Testis (tissue), 3 donors: ENCODE results near the gene TTLL5. TPM values are rescaled to one million over a fixed set of nuclear protein-coding genes. Genes with fewer than 3 reads are reported as not detected.

Experiments
- DNase-seq: peaks from one replicate; pipeline ENCODE4 v3.0.0-alpha.2; 2019
- H3K27ac ChIP-seq, 2 donors: fragments of 200-600 bp; sonication (generic); one replicate each; pipeline ENCODE4 v1.5.1; 2019
- H3K27me3 ChIP-seq: fragments of 200-600 bp; sonication (generic); one replicate; pipeline ENCODE4 v1.5.1; 2019
- H3K36me3 ChIP-seq: fragments of 200-600 bp; sonication (generic); one replicate; pipeline ENCODE4 v1.5.1; 2017; ENCODE audit warnings: low read depth; ENCODE audit errors: missing control alignments
- H3K4me1 ChIP-seq: fragments of 200-600 bp; sonication (generic); one replicate; pipeline ENCODE4 v1.5.1; 2019
- H3K4me3 ChIP-seq, 2 donors: fragments of 200-600 bp; sonication (generic); one replicate each; pipeline ENCODE4 v1.5.1; 2017 to 2019
- H3K9me3 ChIP-seq: fragments of 200-600 bp; sonication (generic); one replicate; pipeline ENCODE4 v1.5.1; 2017
- POLR2A ChIP-seq: fragments of 450-650 bp; IDR thresholded peaks from one replicate; pipeline ENCODE4 v1.6.1; 2017; ENCODE audit warnings: antibody characterized with exemption, mild to moderate bottlenecking, moderate library complexity
- WGBS, 2 donors: methylation state at CpG; one replicate each; pipeline ENCODE4 v1.1.5; 2018; 5-methylcytosine and 5-hydroxymethylcytosine counted together
- intact Hi-C: fragments of 100-400 bp; cut with DNase I; formaldehyde crosslinking; loops from one replicate; pipeline ENCODE4 v1.15.1; 2023; ENCODE audit warnings: low total_unique reads
- polyA plus RNA-seq: library from polyadenylated mRNA; stranded (reverse); fragments of 350-450 nt; fragmentation: Illumina TruSeq; extraction: RNeasy Lipid Tissue Mini Kit (QIAGEN cat#74804); gene quantifications from one replicate; pipeline ENCODE4 v1.2.3, GENCODE V29; 2014; ENCODE audit warnings: low read depth, low replicate concordance; ENCODE audit not compliant: insufficient read depth
- total RNA-seq, 2 donors: library from RNA; depleted of rRNA; stranded (reverse); fragments of >200 nt; gene quantifications; one replicate each; pipeline ENCODE4 v1.2.3, GENCODE V29; 2016
- TF ChIP-seq, protein P1 (sequence below), 3 experiments: fragments of 450-650 bp in 2 of 3; fragments of 200-600 bp in 1 of 3; sonication (generic) in 1 of 3; IDR thresholded peaks; one replicate each; pipeline ENCODE4 v1.5.1; 2016 to 2019; ENCODE audit warnings: antibody characterized with exemption in 3 of 3, mild to moderate bottlenecking in 2 of 3, moderate library complexity in 1 of 3

Gene TTLL5
- total and polyA plus RNA-seq, 3 donors from 2014 or later = 112 to 318 (median 155) TPM

GRCh38 chr14:75906680-75907280 is 245.7 kb downstream of the TTLL5 start:
- Histone ChIP-seq H3K4me1 (peaks cover 15% of the 10 kb centered on the region), H3K27me3 (no peaks in the 10 kb centered on the region), H3K4me3 (no peak overlapping the region), H3K27ac (no peak overlapping the region), H3K9me3 (no peaks in the 10 kb centered on the region), H3K36me3 (no peaks in the 10 kb centered on the region)
- intact Hi-C loops = loop anchor here (10.0 kb wide), 1 partner anchor 68 kb away; no protein-coding TSS in a partner anchor
- DNase-seq = peak; percentile 82
- TF ChIP-seq POLR2A = no peak
- TF ChIP-seq, protein P1, sequence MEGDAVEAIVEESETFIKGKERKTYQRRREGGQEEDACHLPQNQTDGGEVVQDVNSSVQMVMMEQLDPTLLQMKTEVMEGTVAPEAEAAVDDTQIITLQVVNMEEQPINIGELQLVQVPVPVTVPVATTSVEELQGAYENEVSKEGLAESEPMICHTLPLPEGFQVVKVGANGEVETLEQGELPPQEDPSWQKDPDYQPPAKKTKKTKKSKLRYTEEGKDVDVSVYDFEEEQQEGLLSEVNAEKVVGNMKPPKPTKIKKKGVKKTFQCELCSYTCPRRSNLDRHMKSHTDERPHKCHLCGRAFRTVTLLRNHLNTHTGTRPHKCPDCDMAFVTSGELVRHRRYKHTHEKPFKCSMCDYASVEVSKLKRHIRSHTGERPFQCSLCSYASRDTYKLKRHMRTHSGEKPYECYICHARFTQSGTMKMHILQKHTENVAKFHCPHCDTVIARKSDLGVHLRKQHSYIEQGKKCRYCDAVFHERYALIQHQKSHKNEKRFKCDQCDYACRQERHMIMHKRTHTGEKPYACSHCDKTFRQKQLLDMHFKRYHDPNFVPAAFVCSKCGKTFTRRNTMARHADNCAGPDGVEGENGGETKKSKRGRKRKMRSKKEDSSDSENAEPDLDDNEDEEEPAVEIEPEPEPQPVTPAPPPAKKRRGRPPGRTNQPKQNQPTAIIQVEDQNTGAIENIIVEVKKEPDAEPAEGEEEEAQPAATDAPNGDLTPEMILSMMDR (IDR thresholded peaks at IDR 0.05) = peak; percentile 84 to 98 (median 87)
- WGBS, 2 donors = 54 to 60% methylated on average over 4 of the region's 4 CpGs

DNA sequence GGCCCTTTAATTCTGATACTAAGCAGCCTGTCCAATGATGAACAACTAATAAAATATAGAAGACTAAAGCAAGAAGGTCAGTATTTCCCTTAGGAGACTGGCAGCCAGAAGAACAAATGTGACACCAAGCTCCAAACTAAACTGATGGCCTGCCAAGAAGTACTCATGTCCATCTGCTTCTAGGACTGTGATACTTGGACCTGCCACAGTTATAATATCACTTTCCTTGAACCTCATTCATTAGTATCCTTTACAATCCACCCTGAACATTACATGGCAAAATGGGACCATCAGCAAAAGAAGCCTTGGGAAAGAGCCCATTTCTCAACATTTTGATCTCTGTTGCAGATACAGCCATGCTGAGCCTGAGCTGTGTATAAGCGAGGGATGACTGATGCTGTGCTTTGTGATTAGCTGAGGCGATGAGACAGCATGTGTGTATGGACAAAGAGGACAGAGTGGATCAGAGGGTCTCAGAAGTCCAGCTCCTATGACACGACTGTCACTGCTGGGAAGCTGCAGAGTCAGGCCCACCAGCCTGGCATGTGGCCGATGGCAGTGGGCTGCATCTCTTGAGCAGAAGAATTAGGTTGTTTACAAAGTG is 246.8 kb downstream of the TTLL5 start:
- H3K27me3 ChIP-seq = no peaks in the 10 kb centered on the region
- DNase-seq = no peak
- H3K9me3 ChIP-seq = no peaks in the 10 kb centered on the region
- no peak overlapping the region for H3K27ac ChIP-seq
- no peaks in the 10 kb centered on the region for H3K36me3 ChIP-seq
- no peak for TF ChIP-seq POLR2A
- TF ChIP-seq, protein P1 (IDR thresholded peaks at IDR 0.05) = no peak
- H3K4me1 ChIP-seq = peaks cover 15% of the 10 kb centered on the region
- intact Hi-C loops = loop anchor here (10.0 kb wide), 1 partner anchor 67 kb away; no protein-coding TSS in a partner anchor
- H3K4me3 ChIP-seq = no peak overlapping the region
- WGBS, 2 donors = 90 to 96% methylated on average over 4 of the region's 4 CpGs

DNA sequence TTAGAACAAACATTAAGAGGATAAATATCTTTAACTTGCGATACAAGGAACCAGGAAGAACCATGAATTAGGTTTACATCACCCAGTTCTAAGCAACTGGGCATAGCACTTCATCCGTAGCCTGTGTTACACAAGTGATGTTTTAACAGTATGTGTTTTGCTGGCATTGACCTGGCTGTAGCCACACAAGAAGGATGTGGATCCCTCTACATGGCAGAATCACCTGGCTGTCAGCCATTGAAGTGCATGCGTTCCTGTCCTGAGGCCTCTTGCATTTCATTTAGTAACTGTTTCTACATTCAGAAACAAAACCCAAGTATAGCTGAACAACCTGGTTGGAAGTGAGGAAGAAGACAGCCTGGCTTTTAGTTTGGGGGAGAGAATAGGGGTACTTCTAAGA is 248.6 kb downstream of the TTLL5 start:
- Histone ChIP-seq H3K27ac (no peak overlapping the region), H3K9me3 (no peaks in the 10 kb centered on the region), H3K27me3 (no peaks in the 10 kb centered on the region), H3K36me3 (no peaks in the 10 kb centered on the region), H3K4me3 (no peak overlapping the region), H3K4me1 (peaks cover 15% of the 10 kb centered on the region)
- DNase-seq = no peak
- 79 to 95% methylated on average over 3 of the region's 3 CpGs for WGBS, 2 donors
- TF ChIP-seq, protein P1 (IDR thresholded peaks at IDR 0.05) = no peak
- no peak for TF ChIP-seq POLR2A
- intact Hi-C loops = loop anchor here (10.0 kb wide), 1 partner anchor 65 kb away; no protein-coding TSS in a partner anchor

GRCh38 chr14:75910048-75910447 is 249.0 kb downstream of the TTLL5 start:
- Histone ChIP-seq H3K27me3 (no peaks in the 10 kb centered on the region), H3K4me1 (peaks cover 12% of the 10 kb centered on the region), H3K36me3 (no peaks in the 10 kb centered on the region), H3K9me3 (no peaks in the 10 kb centered on the region), H3K4me3 (no peak overlapping the region), H3K27ac (no peak overlapping the region)
- DNase-seq = no peak
- 72 to 79% methylated on average over 2 of the region's 2 CpGs for WGBS, 2 donors
- no peak for TF ChIP-seq POLR2A
- intact Hi-C loops = no loop called here

GRCh38 chr14:75911883-75912282 is 250.8 kb downstream of the TTLL5 start:
- TF ChIP-seq, protein P1 (IDR thresholded peaks at IDR 0.05) = no peak
- TF ChIP-seq POLR2A = no peak
- Histone ChIP-seq H3K27ac (no peak overlapping the region), H3K4me1 (no peaks in the 10 kb centered on the region), H3K36me3 (no peaks in the 10 kb centered on the region), H3K27me3 (no peaks in the 10 kb centered on the region), H3K4me3 (no peak overlapping the region), H3K9me3 (no peaks in the 10 kb centered on the region)
- no peak for DNase-seq
- intact Hi-C loops = no loop called here
- WGBS, 2 donors = 82 to 87% methylated on average over 7 of the region's 7 CpGs
